ENCODE measurements around the gene APCDD1L.

APCDD1L gene

DNA sequence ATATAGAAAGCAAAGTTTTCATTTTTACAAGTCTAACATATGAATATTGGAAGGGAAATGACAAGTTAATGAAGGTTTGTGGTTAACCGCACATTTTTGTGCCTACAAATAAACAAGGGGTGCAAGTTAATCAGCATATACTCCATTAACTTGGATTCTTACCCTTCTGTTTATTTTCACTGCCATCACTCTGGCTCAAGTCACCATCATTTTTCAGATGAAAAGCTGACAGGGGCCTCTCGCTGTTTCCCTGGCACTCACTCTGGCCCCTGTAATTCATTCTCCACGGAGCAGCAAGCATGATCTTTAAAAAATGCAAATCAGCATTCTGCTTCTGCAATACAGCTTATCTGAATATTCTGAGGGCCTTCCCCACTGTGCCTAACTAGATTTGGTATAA lies 29.8 kb downstream of the APCDD1L start:
- no peak for DNase-seq (ENCODE audit: low read depth)

DNA sequence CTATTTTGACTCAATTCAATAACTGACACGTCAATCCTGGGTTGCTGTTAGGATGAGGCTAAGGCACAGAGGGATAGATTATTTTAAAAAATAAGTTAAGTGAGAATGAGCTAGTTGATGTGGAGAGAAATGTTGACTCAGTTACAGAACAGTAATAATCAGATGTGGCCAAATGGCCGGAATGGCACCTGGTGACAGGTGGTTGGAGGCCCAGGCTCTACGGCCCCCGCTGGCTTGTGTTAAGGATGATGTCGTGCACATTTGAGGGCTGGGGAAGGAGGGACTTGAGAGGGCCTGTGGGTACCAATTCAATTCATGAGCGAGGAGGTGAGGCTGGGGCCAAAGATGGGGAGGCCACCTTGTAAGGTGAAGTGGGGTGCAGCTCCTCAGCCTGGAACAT lies 31.7 kb downstream of the APCDD1L start:
- DNase-seq (ENCODE audit: low read depth), result no peak

DNA sequence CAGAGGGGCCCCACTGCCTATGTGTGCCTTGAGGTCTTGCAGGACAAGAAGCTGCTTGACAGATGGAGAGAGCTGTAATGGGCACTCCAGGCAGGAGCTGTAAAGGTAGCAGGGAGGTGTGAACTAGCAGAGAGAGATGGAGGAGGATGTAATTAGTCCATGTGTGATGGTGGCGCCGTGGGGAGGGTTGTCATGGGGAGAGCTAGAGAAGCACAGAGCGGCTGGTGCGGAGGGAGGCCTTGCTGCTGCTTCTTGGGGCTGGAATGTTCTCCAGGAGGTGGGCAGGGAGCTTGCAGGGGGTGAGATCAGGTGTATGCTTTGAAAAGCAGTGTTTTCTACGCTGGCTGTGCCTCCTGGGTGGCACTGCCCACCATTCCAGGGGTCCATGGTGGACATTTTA lies 32.1 kb downstream of the APCDD1L start:
- no peak for DNase-seq (ENCODE audit: low read depth)

GRCh38 chr20:58482416-58482815 lies 32.8 kb downstream of the APCDD1L start:
- no peak for DNase-seq (ENCODE audit: low read depth)

- peak; percentile 33 for DNase-seq (ENCODE audit: low read depth)
These were observed 33.6 kb downstream of the APCDD1L start for GRCh38 chr20:58481481-58482021.

DNA sequence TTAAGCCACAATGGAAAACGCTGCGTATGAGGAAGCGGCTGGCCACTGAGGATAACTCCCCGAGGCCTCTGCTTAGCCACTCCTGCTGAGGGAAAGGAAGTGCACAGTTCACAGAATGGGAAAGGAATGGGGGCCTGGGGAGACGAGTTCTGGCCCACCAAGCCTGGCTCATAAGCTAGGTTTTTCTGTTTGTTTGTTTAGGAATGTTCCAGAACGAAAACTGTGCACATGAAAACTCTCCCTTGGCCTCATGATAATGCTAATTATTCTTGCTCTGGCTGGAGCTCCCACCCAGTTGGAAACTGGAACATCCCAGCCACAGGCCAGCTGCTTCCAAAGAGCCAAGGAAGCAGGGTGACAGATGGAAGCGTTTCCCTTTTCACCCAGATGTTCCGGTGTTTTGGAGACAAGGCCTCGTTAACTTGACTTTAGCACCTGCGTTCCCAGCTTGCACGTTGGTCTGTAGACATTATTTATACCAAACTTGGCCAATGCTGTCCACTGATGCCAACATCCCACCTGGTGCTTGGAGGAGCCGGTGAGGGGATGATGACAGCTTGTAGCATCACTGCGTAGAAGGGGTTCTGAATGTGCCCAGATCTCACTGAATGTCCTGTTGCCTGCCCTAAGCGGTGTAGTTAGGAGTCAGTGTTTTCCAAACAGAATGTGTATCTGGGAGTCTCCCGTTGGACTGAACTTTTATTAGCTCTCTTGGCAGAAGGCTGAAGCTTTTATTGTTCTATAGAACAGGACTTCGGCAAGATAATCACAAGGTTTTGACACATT lies 34.5 kb downstream of the APCDD1L start:
- no peak for DNase-seq (ENCODE audit: low read depth)

- no peak for DNase-seq (ENCODE audit: low read depth)
These were observed 35.3 kb downstream of the APCDD1L start for GRCh38 chr20:58479726-58480440.

DNA sequence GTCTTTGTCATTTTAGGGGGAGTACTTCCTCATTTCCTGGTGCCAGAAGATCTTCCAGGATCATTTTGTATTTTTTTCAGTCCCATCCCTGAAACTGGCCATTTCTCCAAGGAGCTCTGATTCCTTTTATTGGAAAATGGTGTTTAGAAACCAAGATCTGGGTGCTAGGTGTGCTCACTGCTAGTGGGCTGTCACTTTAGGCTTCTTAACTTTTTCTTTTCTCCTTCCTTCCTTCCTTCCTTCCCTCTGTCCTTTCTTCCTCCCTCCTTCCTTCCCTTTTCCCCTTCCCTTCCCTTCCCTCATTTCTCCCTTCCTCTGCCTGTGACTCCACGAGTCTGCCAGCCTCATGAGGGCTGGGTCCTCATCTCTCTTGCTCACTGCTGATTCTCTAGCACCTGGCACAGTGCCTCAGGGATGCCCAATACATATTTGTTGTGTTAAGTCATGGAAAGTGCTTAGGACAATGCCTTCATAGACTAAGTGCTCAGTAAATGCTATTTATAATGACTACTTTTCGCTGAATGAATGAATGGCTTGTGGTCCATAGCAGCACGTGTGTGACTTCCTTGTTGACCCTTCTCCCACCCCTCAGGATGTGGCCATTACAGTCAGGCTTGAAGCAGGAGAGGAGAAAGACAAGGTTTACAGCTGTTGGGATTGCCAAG lies 36.9 kb downstream of the APCDD1L start:
- no peak for DNase-seq (ENCODE audit: low read depth)

- no peak for DNase-seq (ENCODE audit: low read depth)
These were observed 39.7 kb downstream of the APCDD1L start for GRCh38 chr20:58475466-58475865.

DNA sequence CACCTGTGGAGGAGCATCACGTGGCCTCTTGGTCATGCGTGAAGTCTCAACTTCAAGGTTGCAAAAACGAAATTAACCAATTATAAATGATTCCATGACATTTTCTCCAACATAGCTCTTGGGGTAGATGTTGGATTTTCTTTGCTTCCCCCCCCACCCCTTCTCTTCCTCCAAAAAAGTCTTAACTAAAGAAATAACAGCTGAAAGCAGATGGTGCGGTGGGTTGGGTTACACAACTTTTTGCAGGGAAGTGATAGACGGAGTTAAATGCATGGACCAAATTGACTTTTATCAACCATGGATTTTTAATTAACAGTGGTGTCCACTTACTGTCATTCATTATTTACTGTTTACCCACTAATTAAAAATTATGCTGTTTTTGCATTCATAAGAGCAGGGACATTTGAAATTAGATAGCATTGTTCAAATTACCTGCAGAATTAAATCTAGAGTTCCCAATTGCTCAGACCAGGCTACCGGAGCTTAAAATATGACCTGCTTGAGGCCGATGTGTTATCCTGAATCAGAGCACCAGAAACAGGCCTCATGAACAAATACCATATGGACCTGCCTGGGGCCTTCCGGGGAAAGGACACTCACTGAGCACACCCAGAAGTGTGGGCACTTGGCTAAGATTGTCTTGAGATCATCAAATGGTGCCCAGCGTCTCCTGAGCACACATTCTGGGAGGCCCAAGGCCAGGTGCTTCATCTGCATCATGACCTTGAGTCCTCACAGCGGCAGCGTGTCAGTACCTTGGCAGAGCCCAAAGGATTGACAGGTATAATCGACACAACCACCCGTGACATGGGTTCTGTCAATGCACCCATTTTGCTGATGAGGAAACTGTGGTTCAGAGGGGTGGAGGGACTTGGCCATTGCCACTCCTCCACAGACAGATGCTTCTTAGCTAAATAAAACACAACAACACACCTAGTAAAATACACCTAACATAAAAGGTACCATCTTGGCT lies 41.5 kb downstream of the APCDD1L start:
- DNase-seq (ENCODE audit: low read depth), result no peak

DNA sequence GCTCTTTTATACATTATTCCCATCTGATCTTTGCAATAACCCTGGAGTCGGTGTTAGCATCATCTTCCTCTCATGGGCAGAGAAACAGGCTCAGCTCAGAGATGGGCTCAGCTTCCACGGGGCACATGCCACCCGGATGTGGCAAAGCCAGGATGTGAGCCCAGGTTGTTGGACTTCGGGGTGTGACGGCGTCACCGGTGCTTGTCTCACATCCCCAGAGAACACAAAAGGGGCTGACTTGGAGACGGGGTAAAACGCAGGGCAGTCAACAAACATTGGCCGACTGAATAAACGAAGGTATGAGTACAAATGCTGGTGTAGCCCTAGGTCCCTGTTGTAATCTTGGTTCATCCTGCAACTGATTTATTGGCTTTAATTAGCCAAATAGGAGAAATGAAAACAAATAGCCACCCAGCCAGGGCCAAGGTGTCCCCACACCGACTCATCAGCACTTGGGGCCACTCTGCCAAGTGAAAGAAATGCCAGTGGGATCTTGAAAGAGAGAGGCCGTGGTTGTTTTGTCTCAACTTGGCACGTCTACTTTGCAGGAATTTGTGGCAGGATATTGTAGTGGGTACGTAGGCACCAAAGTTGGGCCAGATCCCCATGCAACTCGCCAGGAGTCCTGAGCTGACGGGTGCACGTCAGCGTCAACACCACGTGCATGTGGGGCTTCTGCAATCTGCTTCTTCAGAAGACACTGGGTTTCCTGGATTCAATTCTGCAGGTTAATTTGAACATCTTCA lies 42.8 kb downstream of the APCDD1L start:
- DNase-seq (ENCODE audit: low read depth), result no peak

- no peak for DNase-seq (ENCODE audit: low read depth)
These were observed 43.7 kb downstream of the APCDD1L start for GRCh38 chr20:58471193-58472164.

- no peak for DNase-seq (ENCODE audit: low read depth)
These were observed 44.6 kb downstream of the APCDD1L start for GRCh38 chr20:58470336-58471192.

DNA sequence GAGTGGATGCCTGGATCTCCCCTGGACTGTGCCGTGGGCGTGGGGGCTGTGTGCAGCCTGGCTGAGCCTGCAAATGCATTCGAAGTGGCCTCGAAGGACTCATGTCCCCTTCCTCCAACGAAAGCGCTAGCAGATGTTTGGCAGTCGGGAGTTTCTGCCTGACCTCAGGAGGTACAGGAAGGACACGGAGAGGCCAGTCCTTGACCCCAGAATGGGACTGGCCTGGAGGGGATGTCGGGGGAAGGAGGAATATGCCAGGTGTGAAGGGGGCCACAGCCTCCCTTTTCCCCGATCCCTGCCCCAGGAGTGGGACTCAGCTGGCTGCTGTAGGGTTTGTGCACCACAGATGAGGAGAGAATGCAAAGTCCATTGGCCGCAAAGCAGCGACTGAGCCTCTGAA lies 45.6 kb downstream of the APCDD1L start:
- no peak for DNase-seq (ENCODE audit: low read depth)

DNA sequence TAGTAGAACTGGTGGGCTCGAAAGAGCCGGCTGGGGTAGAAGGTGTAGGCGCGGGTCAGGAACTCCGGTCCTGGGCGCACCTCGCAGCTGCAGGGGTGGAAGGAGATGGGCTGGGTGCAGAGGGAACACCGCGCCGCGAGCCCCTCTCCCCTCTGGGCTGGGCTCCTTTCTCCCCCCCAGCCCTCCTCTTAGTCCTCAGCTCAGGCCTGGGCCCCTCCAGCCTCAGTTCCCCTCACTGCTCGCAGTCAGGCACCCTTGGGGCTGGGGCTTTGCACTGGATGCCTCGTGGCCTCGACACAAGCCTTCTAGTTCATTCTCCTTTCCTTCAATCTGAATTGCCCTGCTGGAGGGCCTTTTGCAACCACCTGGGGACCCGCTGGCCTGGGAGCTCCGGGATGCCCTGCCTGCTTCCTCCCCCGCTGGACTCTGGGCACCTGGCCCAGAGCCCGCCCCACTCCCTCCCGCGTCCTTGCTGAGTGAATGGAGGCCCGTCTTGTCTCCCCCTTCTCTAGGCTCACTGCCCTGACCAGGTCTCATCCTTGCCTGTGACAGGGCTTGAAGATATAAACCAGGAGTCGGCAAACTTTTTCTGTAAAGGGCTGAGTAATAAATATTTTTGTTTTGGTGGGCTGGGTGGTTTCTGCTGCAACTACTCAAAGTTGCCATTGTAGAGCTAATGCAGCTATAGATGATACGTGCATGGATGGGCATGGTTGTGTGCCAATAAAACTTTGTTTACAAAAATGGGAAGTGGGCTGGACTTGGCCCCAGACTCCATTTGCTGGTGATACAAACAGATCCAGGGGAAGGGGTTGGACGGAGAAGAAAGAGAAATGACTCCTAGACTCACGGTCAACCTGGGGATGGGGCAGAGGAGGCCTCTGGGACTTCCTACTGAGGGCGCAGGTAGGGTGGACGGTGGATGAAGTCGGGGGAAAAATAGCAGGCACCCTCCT lies 47.3 kb downstream of the APCDD1L start:
- no peak for DNase-seq (ENCODE audit: low read depth)

DNA sequence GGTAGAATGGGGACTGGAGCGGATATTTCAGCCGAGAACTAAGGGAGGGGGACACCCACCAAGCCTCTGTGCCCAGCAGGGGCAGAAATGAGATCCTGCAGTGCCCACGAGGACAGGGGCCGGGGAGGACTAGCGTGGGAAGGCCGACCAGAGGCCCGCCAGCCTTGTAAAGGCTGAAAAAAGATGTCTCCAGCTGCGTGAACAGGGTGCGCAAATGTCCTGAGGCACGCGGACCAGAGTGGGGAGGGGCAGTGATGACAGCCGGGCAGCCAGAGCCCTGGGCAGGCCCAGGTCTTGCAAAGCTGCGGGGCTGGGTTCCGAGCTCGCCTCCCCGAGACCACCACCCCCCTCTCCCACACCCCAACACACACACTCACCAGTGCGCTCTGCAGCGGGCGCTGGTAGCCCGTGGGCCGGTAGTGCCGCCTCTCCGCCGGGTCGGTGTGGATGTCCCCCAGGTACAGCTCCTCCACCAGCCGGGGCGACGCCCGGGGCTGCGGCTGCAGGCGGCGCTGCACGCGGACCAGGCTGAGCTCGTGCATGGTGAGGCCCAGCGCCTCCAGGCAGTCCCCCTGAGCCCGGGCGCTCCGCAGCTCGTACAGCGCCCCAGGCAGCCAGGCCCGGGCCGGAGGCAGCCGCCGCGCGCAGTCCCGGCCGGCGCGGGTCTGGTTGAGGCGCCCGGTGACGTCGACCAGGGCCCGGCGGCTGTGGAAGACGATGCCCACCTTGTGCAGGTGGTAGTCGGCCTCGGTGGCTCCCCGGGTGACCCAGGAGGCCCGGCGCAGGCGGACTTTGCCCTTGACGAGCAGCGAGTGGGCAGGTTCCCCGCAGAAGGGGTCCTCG lies 48.2 kb downstream of the APCDD1L start:
- no peak for DNase-seq (ENCODE audit: low read depth)

Measured in stimulated activated CD8-positive, alpha-beta memory T cell treated with anti-CD3 and anti-CD28 coated beads, Interleukin-12 subunit alpha, Interleukin-12 subunit beta, amount 100 ng/mL, for 1 hour (primary cell).